GM18858 (cell line): Measurements from ENCODE around the gene TRAF7.

Source experiments
- ATAC-seq: cut with Tn5 transposase; IDR thresholded peaks from one replicate; pipeline ENCODE4 v1.9.1; 2021; ENCODE audit not compliant: unreplicated experiment

TRAF7 gene

DNA sequence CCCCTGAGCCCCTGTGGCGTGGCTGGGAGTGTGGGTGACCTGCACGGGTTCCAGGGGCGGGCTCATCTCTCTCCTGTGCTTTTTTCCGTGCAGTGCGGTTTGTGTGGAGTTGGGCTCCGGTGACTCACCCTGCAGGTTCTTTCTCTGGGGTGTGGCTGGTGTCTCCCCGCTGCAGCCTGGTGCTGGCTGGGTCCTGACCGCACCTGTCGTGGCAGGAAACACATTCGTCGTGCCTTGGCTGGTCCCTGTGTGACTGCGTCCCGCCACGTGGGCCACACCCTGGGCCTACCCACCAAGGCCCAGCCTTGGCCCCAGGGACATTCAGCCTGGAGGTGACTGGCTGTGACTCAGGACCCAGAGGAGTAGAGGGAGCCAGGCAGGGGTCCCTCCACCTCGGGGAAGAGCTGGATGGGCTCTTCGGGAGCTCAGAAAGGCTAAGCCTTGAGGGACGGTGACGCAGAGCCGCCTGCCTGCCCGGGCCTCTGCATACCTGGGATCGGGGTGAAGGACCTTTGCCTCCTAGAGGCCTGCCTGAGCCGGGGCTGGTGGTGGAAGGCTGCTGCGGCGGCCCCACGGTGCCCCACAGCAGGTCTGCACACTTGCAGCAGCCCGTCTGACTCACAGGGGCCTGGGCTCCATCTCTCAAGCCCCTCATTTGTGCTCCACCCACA is 7.8 kb downstream of the TRAF7 start:
- ATAC-seq: no peak

- no peak for ATAC-seq
Observed at GRCh38 chr16:2165861-2166260, 10.3 kb downstream of the TRAF7 start.

DNA sequence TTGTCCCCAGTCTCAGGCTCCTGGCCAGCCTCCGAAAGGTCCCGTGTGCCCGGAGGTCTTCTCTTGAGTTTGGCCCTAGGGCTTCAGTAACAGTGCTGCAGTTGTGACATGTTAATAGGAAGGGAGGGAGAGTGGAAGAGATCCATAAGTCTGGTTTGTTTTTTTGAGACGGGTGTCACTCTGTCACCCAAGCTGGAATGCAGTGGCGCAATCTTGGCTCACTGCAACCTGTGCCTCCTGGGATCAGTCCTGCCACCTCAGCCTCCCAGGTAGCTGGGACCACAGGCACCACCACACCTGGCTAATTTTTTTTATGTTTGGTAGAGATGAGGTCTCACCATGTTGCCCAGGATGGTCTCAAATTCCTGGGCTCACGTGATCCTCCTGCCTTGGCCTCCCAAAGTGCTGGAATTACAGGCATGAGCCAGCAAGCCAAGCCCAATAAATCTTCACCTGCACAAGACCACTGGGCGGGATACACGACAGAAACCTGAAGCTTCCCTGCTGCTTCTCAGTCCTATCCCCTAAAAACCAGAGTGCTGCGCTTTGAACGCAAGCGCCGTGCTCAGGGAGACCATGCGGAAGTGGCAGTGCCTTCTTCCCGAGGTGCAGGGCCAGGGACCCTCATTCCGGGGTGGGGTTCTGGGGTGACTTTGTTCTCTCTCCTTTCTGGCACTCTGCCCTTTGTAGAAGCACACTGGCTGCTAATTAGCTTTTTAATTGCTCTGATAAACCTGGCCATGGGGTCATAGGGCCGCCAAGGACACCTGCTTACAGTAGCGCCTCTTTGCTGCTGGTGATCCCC is 10.9 kb downstream of the TRAF7 start:
- ATAC-seq: no peak

DNA sequence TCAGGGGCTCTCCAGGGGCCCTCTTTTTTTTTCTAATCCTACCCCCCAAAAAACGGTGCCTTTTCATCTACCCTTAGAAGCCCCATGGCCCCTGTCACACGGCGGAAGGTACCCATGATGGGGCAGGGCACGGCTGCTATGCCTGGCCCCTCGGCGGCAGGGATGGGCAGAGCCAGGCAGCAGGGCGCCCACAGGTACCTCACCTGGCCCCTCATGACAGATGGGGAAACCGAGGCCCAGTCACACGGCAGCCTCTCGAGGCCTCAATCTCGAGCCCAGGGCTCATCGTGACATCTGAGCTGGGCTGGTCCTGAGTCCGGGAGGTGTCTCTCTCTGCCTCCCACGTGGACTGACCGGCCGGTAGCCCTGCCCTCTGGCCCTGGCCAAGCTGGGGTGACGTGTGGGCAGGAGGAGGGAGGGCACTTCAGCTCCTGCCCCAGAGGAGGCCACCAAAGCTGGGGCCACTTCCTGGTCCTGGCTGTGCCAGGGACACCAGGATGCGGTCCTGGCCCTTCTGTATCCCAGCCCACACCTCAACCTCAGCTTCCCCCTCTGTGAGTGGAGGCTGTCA is 11.6 kb downstream of the TRAF7 start:
- ATAC-seq: no peak

GRCh38 chr16:2170080-2170479 is 14.5 kb downstream of the TRAF7 start:
- ATAC-seq: no peak

DNA sequence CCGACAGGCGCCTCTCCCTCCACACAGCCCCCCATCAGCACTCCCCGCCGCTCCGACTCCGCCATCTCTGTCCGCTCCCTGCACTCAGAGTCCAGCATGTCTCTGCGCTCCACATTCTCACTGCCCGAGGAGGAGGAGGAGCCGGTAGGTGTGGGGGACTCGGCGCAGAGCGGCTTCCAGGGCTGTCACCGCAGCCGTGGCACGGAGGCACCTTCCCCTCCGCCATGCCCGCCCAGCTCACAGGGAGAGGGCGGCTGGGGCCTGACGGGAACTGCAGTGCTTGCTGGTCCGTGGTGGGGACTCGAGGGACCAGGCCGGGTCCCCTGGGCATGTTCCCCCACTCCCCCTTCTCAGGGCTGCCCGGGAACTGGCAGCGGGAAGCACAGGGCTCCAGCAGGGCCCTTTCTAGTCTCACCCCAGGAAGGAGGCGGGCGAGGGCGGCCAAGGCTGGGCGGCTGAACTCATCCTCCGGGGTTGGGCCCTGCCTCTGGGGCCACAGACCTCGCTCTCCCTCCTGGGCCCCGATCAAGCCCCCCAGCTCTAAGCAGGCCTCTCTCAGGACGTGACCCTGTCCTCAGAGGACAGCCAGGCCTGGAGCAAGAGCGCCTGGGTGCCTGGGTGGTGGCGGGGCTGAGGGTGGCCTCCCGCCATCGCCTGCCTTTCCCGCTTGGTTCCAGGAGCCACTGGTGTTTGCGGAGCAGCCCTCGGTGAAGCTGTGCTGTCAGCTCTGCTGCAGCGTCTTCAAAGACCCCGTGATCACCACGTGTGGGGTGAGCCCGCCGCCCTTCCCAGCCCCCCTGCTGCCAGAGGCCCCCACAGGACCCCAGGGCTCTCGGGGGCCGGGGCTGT is 15.2 kb downstream of the TRAF7 start:
- no peak for ATAC-seq

GRCh38 chr16:2171601-2172178 is 16.1 kb downstream of the TRAF7 start:
- no peak for ATAC-seq

DNA sequence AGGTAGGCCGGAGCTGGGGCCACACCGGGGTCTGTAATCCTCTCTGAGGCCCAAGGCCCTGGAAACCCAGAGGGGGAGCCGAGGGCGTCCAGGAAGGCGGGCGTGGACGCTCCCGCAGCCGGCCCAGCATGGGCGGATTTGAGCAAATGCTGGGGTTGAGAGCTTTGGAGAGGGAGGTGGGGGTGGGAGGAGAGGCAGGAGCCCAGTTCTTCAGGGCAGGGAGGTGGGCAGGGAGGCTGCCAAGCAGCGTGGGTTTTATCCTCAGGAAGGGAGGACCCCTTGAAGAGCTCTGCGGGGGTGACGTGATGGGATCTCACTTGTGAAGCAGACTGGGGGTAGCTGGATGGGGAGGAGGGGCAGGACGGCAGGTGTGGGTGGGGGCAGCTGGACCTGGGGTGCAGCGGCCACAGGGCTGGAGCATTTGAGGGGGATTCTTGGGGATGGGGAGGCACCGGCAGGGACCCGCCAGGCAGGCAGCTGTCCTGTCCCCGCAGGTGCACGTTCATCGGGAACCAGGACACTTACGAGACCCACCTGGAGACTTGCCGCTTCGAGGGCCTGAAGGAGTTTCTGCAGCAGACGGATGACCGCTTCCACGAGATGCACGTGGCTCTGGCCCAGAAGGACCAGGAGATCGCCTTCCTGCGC is 17.2 kb downstream of the TRAF7 start:
- ATAC-seq: no peak

DNA sequence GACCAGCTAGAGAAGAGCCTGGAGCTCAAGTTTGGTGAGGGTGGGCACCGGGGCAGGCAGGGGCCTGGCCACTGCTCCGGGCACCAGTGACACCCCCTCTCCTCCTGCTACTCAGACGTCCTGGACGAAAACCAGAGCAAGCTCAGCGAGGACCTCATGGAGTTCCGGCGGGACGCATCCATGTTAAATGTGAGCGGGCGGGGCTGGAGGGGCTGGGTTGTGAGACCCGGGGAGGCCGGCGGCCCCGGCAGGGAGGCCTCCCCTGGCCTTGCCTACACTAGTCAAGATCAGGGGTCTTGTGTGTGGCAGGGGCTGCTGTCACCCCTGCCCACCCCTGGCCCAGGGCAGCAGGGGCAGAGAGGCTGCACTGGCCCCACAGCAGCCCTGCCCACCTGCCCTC is 17.8 kb downstream of the TRAF7 start:
- no peak for ATAC-seq

- ATAC-seq: no peak
Observed at GRCh38 chr16:2173916-2174315, 18.3 kb downstream of the TRAF7 start.

DNA sequence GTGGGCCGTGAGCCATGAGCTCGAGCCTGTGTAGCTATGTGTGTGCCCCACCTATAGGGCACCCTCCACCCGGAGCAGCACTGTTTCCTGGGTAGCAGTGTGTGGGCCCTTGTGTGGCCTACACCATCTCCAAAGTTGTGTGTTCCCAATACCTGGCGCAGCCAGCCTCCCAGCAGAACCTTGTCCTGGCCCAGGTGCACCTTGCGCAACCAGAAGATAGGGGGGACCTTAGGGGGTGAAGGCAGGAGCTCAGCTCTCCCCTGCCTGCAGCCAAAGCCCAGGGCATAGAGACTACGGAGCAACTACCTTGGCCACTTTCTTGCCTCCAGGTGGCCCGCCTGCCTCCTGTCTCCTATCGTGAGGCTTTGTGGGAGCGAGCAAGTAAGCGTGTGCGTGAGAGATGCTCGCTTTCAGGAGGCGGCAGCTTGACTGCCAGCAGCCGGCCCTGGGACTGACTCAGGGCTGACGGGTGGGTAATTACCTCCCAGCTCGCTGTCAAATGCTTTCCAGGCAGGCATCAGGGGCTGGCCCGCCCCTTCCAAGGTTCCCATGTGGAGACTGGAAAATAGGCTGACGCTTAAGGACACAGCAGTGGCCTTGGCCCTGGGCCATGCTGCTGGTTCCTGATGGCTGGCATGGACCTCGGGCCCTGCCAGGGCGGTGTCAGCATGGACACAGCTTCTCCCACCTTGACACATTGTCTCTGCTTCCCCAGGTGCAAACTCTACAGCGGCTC is 19.0 kb downstream of the TRAF7 start:
- no peak for ATAC-seq

DNA sequence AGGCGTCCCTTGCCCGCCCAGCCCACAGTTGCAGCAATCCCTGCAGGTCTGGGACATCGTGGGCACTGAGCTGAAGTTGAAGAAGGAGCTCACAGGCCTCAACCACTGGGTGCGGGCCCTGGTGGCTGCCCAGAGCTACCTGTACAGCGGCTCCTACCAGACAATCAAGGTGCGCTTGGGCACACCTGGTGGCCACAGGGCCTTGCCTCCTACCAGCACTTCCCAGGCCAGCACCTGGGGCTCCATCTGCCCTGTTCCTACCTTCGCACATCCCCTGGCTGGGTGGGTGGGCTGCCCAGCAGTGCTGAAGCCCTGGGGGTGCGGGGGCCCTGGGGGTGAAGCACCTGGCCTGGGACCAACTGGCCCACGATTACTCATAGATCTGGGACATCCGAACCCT is 19.9 kb downstream of the TRAF7 start:
- ATAC-seq: no peak

GRCh38 chr16:2176047-2176446 is 20.5 kb downstream of the TRAF7 start:
- ATAC-seq: no peak

DNA sequence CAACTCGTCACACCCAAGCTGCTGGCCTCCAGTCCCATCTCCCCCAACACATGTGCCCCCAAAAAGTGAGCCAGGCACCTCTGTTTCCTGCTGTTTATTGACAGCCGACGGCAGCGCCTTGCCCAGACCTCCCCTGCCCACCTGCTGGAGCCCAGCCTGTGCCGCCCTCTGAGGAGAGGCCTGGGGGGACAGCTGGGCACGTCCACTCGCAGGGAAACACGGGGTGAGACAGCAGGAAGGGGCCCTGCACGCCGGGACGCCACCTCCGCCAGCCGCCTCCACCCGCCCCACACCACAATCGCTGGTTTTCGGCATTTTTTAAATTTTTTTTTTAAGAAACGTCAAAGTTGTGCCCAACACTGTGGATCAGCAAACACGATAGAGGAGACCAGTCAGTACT is 21.5 kb downstream of the TRAF7 start:
- ATAC-seq: no peak

DNA sequence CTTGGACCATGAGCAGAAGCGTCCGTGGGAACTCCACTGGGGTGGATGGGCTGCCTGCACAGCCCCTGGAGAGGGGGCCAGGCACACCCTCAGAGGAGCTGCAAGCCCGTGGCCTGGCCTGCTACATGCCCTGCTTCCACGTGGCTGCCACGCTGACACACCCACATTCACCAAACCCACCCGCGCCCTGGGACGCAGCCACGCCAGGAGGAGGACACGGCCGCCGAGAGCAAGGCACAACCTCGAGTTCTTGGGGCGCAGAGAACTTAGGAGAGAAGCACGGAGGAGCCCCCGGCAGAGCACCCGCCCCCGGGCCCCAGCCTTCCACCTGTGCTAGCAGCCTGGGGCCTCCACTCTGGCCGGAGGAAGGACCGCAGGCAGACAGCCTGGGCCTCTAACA is 22.0 kb downstream of the TRAF7 start:
- ATAC-seq: no peak

DNA sequence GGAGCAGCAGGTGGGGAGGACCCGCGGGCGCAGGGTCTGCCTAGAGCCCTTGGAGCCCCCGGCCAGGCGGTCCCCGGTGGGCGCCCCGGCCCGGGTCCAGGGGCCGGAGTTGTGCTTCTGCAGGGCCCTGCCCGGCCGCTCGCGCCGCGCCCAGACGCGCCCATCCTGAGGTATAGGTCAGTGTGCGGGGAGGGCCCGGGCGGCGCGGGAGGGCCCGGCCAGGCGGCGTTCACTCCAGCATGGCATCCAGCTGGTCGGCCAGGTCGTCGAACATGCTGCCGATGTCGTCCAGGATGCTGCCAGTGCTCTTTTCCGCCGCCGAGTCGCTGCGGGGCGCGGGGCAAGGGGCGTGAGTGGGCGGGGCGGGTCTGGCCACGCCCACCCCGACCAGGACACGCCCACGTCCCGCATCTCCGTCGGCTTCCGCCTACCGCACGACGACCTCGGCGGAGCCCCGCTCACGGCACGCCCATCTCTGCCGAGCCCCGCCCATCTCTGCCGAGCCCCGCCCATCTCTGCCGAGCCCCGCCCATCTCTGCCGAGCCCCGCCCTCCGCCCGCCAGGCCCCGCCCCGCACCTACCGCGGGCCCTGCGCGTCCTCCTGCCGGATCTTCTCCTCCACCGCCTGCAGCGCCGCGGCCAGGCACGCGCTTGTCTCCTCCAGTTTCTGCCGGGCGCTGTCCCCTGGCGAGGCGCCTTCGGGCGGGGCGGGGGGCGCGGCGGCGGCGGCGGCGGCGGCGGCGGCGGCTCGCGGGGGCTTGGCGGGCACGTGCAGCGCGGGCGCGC is 22.9 kb downstream of the TRAF7 start:
- no peak for ATAC-seq

DNA sequence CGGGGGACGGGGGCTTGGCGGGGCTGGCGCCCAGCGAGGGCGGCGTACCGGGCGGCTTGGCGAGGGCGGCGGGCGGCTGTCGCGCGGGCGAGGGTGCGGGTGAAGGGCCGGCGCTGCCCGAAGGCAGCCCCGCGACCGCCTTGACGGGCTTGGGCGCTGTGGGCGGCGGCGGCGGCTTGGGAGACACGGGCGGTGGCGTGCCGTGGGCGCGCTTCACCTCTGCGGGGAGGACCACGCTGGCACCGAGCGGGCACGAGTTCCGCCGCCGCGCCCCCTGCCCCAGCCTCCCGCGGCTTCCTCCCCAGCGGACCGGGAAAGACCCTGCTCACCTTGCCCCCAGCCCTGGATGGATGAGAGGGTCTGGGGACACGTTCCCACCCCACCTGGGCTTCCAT is 23.5 kb downstream of the TRAF7 start:
- no peak for ATAC-seq

GRCh38 chr16:2179576-2179975 is 24.0 kb downstream of the TRAF7 start:
- ATAC-seq: no peak

DNA sequence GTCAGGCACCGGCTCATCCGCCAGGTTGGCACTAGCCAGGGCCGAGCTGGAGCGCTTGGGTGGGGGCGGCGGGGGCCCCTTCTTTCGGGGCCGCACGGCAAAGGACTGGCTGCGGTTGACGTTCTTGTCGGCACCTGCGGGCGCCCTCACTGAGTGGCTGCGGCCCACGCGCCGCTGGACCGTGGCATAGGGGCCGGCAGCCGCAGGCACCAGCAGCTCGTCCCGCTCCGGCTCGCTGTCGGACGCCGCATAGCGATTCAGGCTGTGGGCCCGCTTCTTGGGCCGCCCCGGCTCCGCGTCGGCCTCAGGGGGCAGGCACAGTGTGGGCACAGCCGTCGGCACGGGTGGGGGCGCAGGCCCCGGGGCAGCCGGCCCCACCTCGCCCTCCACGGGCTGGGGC is 24.9 kb downstream of the TRAF7 start:
- ATAC-seq: no peak
